Duodenal mucosa (tissue), 2 donors: ENCODE results near the gene MED23.

Experiments used
- H3K27ac ChIP-seq: one replicate; pipeline ENCODE4 v1.7.0; 2013; ENCODE audit warnings: low read depth, low read length
- H3K27me3 ChIP-seq, 2 donors: one replicate each; pipeline ENCODE4 v1.7.0; 2013; ENCODE audit warnings: low read length in 2 of 2, control low read depth in 1 of 2; ENCODE audit not compliant: insufficient read depth in 2 of 2, control insufficient read depth in 1 of 2
- H3K36me3 ChIP-seq, 2 donors: one replicate each; pipeline ENCODE4 v1.7.0; 2013; ENCODE audit warnings: low read length in 2 of 2, control low read depth in 1 of 2; ENCODE audit not compliant: insufficient read depth in 2 of 2, control insufficient read depth in 1 of 2
- H3K4me1 ChIP-seq, 2 donors: one replicate each; pipeline ENCODE4 v1.7.0; 2013; ENCODE audit warnings: low read length in 2 of 2, control low read depth in 1 of 2; ENCODE audit not compliant: insufficient read depth in 2 of 2, control insufficient read depth in 1 of 2
- H3K4me3 ChIP-seq, 2 donors: one replicate each; pipeline ENCODE4 v1.7.0; 2013; ENCODE audit warnings: low read length in 2 of 2, low read depth in 1 of 2
- H3K9ac ChIP-seq, 2 donors: one replicate each; pipeline ENCODE4 v1.7.0; 2013; ENCODE audit warnings: low read length in 2 of 2, low read depth in 1 of 2
- H3K9me3 ChIP-seq, 2 donors: one replicate each; pipeline ENCODE4 v1.7.0; 2013; ENCODE audit warnings: low read length in 2 of 2, control low read depth in 1 of 2; ENCODE audit not compliant: control insufficient read depth in 1 of 2

MED23 gene

GRCh38 chr6:131524695-131525336 is 103.2 kb downstream of the MED23 start:
- no peak overlapping the region for H3K4me3 ChIP-seq
- H3K9ac ChIP-seq: no peak overlapping the region
- no peaks in the 10 kb centered on the region for H3K36me3 ChIP-seq
- no peaks in the 10 kb centered on the region for H3K9me3 ChIP-seq
- H3K4me1 ChIP-seq: no peaks in the 10 kb centered on the region
- no peak overlapping the region for H3K27ac ChIP-seq
- H3K27me3 ChIP-seq: no peaks in the 10 kb centered on the region

- H3K9me3 ChIP-seq: no peaks in the 10 kb centered on the region
Measured at GRCh38 chr6:131523988-131524673, 103.9 kb downstream of the MED23 start.

More at GRCh38 chr6:131523988-131524673, 103.9 kb downstream of the MED23 start:
- Histone ChIP-seq H3K27me3 (no peaks in the 10 kb centered on the region), H3K36me3 (no peaks in the 10 kb centered on the region), H3K4me1 (no peaks in the 10 kb centered on the region), H3K9ac (no peak overlapping the region), H3K4me3 (no peak overlapping the region), H3K27ac (no peak overlapping the region)
